Inferior parietal cortex (tissue), 1 donor: ENCODE measurements around the gene AMOTL2.

Source experiments
- DNase-seq: peaks from one replicate; pipeline ENCODE4 v3.0.0-alpha.2; 2016; ENCODE audit errors: extremely low spot score

Gene AMOTL2

DNA sequence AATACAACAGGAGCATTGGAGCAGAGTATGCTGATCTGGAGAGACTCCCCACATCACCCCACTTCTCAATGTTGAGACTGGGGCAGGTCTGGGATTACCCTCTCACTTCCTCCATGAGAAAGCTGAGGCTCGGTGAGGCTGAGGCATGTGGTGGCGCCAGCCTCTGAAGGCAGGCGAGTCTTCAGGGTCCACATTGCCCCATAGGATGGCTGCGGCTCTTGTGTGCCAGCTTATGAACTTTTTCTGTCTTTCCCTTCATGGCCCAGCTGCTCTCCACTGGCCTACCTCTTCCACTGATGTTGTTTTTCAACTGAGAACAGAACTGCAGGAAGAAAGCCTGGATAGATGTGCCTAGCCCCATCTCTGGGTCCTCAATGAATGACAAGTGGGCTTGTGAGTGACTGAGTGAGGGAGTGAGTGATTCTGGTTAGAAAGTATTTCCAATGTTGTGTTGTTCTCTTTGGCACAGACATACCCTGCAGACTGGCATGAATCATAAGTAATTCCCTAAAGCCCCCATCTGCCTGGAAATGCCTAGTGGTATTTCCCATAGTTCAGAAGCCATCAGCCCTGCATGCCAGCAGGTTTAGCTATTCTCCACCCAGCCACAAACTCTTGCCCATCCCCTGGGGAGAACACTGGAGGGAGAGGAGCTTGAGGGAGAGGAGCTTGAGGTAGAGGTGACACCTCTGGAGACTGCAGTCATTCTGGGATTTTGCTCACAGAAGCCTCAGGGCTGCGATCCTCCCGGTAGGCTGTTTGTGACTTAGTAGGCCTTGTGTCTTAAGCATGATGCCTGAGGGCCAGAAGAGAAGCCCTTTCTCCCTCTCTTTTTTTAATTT is 56.9 kb downstream of the AMOTL2 start:
- no peak for DNase-seq

DNA sequence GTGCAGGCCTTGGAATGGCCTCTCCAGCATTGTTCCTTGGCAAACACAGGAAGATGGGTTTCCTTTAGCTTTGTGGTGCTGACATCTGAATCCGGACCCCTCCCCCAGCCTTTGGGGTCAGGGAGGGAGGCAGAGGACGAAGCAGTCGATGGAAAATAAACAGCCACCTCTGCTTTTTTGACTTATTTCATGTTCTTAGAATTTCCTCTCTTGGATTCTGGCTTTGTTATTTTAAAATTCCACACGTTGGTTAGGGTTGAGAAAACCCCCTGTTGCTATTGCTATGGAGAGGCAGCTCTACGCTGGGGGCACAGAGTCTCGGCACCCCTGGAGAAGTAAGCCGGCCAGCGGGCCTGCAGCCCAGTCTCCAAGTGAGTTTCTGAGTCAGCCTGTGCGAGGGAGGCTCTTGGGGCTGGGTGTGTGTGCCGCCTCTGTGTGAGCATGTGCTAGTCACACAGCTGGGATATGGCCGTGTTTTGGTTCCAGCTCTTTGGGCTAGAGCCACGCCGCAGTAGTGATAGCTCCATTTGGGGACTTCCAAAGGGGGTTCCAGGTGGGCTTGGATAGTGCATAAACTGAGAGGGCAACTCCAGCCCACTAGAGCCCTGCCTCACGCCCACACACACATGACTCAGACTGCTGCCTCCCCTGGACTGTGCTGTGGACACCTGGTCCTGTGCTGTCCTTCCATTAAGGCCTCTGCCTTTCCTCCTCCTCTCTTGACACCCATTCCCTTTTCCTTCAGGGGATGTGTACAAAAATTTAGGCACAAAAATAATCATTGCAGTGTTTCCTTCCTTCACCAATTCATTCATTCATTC is 58.8 kb downstream of the AMOTL2 start:
- no peak for DNase-seq

DNA sequence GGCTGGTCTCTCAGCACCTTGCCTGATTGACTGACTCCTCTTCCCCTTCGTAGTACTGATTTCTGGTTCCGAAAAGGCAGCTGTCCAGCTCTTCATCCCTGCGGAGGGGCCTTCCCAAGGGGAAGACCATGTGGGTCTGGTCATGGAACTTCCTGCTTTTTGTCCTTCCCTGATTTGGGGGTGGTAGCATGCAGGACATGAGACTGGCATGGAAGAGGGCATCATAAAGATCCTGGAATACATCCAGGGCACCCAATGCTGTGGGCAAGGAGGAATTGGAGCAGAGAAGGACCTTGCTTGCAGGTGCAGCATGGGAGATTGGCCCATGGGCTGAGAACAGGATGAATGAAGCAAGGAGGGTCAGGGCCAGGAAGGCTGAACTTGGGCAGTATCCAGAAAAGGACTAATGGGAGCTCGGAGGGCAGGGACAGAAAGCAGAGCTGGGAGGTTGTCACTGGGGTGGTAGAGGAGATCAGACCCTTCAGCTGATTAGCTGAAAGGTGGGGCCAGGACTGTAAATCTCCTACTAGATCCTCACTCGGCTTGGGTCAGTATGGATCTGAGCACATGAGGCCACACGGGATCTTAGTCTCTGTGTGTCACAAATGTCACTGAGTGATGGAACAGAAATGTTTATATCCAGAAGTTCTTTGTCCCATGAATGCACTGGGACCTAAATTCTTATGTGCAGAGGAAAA is 59.5 kb downstream of the AMOTL2 start:
- DNase-seq: no peak

DNA sequence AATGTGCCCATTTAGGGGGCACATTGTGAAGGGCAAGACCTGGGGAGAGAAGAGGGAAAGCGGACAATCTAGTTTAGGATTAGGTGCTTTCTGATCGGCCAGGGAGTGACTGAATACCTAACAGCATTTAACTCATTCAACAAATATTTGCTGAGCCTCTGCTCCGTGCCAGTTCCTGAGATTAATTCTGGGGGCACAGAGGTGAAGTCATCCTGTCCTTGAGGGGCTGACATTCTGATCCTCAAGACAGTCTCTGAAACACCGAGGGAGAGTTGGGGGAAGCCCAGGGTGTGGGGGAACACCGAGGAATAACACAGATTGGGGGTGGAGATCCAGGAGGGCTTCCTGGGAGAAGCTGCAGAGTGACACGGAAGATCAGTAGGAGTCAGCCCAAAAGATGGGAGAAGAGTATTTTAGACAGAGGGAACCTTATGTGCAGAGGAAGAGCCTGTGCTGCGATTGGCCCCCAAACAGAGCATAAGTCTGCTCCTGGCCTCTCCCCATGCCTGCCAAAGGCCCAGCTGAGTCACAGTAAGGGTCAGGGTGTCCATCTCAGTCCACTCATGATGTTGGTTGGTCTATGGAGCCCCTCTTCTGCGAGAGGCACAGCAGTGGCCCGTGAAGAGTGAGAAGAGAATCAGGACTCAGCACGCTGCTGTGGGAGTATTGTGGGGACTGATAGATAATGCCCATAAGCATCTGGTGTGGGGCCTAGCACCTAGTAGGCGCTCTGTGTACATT is 60.2 kb downstream of the AMOTL2 start:
- no peak for DNase-seq

DNA sequence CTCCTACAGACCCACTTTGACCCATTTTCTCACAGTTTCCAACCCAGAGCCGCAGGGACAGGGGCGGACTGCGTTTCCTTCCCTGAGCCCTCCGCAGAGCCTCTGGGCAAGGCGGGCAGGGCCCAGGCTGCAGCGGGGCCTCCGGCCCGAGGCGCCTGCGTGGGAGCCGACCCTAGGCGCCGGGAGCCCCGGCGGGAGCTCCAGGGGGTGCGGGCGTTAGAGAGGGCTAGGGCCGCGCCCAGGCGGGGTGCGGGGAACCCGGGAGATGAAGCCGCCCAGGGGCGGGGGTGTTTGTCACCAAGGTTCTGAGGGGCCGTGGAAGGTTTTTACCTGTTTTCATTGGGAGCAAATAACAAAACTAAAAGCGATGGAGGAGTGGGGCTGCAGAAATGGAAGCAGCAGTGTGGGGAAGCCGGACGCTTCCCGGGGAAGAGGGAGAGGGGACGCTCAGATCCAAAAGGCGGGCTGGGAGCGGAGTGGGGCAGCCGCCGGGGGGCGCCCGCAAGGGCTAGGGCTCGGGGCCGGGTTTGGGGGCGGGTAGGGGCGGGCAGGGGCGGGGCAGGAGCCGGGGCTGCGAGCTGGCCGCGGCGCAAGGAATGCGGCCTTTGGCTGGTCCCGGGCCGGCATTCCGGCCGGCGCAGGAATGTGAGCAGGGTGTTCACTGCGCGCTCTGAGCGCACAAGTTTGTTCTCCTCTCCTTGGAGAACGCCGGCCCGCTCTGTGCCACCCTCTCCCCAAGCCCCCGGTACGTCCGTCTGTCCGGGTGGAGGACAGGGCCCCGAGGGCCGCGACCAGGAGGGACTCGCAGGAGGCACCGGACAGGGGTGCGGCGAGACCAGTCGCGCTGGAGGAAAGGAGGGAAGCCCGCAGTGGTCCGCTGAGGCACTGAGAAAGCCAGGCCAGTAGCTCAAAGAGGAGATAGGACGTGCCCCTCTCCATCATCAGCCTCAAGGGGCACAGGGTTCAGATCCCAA is 61.1 kb downstream of the AMOTL2 start:
- DNase-seq: no peak

DNA sequence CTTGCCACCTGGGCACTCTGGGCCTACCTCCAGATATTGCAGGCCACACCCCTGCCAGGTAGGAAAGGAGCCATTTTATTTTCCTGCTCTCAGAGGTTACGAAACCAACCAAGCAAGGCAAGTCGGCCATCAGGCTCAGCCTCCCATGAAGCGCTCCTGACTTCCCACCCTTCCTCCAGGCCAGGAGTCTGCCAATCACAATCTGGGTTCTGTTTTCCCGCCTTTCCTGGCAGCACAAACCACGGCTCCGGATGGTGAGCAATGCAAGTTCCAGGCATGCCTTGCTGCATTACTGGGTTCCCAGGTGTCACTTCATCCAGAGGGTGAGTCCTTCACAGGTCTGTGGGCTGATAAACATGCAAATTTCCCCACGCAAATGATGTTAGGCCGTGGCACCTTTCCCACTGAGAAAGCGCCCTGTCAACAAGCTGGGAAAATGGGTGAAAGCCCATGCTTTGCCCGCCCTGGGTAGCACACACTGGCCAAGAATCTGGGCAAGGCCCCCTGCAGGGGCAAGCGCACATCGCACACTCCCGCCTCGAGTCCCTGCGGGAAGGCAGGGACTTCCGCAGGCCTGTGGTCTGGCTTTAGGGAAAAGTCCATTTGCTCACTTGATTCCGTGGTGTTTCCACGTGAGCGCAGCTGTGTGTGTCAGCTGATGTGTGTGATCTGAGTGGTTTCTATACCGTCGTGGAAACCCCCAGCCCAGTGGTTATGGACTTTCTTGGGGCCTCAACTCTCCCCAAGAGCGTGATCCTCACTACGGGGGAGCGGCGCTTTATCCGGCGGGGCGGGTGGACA is 62.0 kb downstream of the AMOTL2 start:
- no peak for DNase-seq

DNA sequence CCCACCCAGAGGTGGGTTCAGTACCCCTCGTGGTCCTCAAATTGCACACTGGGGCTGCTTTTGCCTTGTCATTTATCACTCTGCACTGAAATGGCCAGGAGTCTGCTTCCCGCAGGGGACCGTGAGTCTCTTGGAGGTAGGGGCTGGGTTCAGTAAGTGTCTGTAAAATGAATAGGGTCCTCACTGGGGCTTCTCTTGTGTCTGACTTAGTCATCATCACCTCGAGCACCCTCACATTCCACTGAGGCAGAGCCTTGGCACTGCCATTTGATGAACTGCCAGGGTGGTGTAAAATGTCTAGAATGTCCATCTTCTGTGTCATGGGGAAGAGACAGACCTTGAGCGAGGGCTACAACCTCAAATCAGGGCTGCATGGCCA is 62.6 kb downstream of the AMOTL2 start:
- no peak for DNase-seq

DNA sequence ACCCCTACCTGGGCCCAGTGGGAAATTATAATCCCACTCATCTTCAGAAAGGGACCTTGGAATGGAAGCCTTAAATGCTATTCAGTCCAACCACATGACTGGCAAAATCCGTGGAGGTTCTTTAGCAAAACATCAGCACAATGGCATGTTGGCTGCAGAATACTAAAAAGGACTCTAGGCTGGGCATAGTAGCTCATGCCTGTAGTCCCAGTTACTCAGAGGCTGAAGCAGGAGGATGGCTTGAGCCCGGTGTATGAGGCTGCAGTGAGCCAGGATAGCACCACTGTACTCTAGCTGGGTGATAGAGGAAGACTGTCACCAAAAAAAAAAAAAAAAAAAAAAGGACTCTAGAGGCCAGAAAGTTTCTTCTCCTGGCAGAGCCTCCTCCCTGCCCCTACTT is 63.0 kb downstream of the AMOTL2 start:
- DNase-seq: no peak

DNA sequence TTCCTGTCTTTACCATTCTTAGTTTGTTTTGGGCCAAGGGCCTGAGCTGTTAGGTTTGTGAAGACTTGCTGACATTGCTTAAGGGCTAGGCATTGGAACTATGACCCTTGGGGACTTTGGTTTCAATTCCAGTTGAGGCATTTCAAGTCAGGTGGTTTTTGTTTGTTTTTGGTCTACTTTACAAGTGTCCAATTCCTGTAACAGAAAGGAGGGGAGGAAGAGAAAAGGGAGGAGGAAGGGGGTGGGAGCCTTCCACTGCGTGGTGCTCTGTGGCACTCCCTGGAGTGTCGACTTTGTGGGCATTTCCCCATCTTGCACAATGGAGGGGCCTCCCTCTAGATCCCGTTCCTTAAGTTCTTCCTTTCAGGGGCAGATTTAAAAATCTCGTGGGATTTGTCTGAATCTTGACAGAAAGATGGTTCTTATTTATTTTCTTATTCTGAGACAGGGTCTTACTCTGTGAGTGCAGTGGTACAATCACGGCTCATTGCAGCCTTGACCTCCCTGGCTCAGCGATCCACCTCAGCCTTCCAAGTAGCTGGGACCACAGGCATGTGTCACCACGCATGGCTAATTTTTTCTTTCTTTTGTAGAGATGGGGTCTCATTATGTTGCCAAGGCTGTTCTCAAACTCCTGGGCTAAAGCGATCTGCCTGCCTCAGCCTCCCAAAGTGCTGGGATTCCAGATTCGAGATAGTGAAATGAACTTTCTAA is 64.1 kb downstream of the AMOTL2 start:
- DNase-seq: no peak

DNA sequence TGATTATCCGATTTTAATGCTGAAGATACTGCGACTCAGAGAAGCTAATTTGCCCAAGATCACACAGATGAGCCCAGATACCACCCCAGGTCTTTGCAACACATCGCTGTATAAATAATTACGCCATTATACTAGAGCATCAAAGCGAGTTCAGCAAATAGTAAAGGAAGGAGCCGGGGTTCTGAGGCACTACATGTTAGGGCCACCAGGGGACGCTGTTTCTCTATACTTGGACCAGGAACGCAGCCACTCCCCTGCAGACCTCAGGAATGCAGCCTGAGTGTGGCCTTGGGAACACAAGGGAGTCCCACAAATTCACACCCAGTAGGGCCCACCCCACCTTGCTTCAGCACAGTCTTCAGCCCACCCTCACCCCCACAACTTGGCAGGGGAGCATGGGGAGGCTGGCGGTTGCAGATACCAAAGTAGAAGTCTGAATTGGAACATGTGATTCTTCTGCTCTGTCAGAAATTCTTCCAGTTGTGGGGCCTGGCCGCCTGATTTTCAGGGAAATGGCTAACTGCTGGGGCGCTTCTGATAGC is 65.8 kb downstream of the AMOTL2 start:
- peak; percentile 94 for DNase-seq

DNA sequence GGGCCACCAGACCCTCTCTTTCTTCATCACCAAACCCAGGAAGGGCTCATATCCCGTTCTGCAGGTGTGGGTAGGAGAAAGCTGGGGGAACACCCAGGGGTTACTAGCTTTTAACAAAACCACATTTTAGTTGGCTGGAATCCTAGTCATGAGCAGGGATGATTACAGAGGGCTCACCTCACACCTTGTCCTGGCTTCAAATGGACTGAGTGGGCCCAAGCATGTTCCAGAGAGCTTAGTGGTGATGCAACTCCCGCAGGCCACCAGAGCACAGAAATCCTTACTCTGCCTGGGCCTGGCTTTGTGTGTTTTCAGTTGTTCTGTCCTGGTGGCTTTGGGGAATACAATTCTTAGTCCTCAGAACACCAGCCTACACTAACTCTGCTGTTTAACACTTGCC is 66.8 kb downstream of the AMOTL2 start:
- DNase-seq: no peak

DNA sequence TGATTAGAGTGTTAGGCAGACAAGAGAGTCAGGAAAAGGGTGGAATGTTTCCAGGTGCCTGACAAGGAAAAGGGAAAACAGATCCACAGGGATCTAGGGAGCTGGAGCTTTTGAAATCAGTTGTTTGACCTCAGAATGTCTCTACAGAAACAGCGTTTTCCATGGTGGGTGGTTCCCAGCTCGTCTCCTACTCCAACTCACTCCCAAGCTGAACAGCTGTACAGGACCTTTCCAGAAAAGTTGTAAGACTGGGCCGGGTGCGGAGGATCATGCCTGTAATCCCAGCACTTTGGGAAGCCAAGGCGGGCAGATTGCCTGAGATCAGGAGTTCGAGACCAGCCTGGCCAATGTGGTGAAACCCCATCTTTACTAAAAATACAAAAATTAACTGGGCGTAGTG is 67.9 kb downstream of the AMOTL2 start:
- no peak for DNase-seq
